DND-41 (cell line): ENCODE results near the gene PHYHIPL.

Experiments used
- ATAC-seq: fragments of 200-7000 bp; cut with Tn5 transposase; 3 replicates; pipeline ENCODE4 v1.9.1; 2021; ENCODE audit warnings: low read depth; ENCODE audit not compliant: insufficient read depth
- DNase-seq: peaks from one replicate; pipeline ENCODE4 v3.0.0-alpha.2; 2020
- H2AFZ ChIP-seq: 2 replicates; pipeline ENCODE4 v1.6.0; 2012; ENCODE audit warnings: low read depth, low read length
- H3K27ac ChIP-seq: 2 replicates; pipeline ENCODE4 v1.5.1; 2012; ENCODE audit warnings: low read length, inconsistent platforms
- H3K27me3 ChIP-seq: fragments of 200-600 bp; sonication (generic); 2 replicates; pipeline ENCODE4 v1.6.0; 2012; ENCODE audit warnings: low read length, mild to moderate bottlenecking, inconsistent platforms; ENCODE audit not compliant: insufficient read depth, poor library complexity
- H3K36me3 ChIP-seq: 2 replicates; pipeline ENCODE4 v1.5.1; 2012; ENCODE audit warnings: low read length, inconsistent platforms; ENCODE audit not compliant: insufficient read depth
- H3K4me1 ChIP-seq: 2 replicates; pipeline ENCODE4 v1.5.1; 2012; ENCODE audit warnings: mild to moderate bottlenecking, low read length; ENCODE audit not compliant: insufficient read depth
- H3K4me2 ChIP-seq: 2 replicates; pipeline ENCODE4 v1.6.0; 2012; ENCODE audit warnings: mild to moderate bottlenecking, moderate library complexity, low read length, inconsistent platforms; ENCODE audit not compliant: insufficient read depth
- H3K4me3 ChIP-seq, 2 experiments: fragments of 200-600 bp in 1 of 2; shearing (Covaris generic) in 1 of 2; 2 replicates each; pipeline ENCODE4 v1.5.1; 2012 to 2016; ENCODE audit warnings: inconsistent platforms in 2 of 2, low read length in 2 of 2, mild to moderate bottlenecking in 2 of 2, low read depth in 1 of 2, moderate library complexity in 1 of 2
- H3K79me2 ChIP-seq: 2 replicates; pipeline ENCODE4 v1.6.0; 2012; ENCODE audit warnings: low read length, inconsistent platforms; ENCODE audit not compliant: insufficient read depth
- H3K9ac ChIP-seq: 2 replicates; pipeline ENCODE4 v1.6.0; 2012; ENCODE audit warnings: low read depth, mild to moderate bottlenecking, inconsistent platforms, low read length, moderate library complexity
- H3K9me3 ChIP-seq: 2 replicates; pipeline ENCODE4 v1.5.1; 2012; ENCODE audit warnings: low read length, moderate library complexity, mild to moderate bottlenecking, inconsistent platforms; ENCODE audit not compliant: insufficient read depth, severe bottlenecking
- H4K20me1 ChIP-seq: 2 replicates; pipeline ENCODE4 v1.6.0; 2012; ENCODE audit warnings: low read length; ENCODE audit not compliant: insufficient read depth
- CTCF ChIP-seq: IDR thresholded peaks from 2 replicates; pipeline ENCODE4 v1.5.1; 2012; ENCODE audit warnings: borderline replicate concordance, low read length, moderate library complexity, mild to moderate bottlenecking; ENCODE audit not compliant: poor library complexity, severe bottlenecking; ENCODE audit errors: extremely low read depth
- EZH2 ChIP-seq: IDR thresholded peaks from 3 replicates; pipeline ENCODE4 v1.6.1; 2012; ENCODE audit warnings: borderline replicate concordance, low read depth, mild to moderate bottlenecking, moderate library complexity, low read length, inconsistent platforms; ENCODE audit not compliant: severe bottlenecking

PHYHIPL gene

GRCh38 chr10:59271160-59271559 is 94.7 kb downstream of the PHYHIPL start:
- Histone ChIP-seq H3K9ac (no peak overlapping the region), H3K36me3 (no peaks in the 10 kb centered on the region), H3K9me3 (no peaks in the 10 kb centered on the region), H3K27me3 (no peaks in the 10 kb centered on the region), H3K27ac (no peak overlapping the region), H3K4me3 (no peak overlapping the region), H3K4me2 (no peak overlapping the region), H3K79me2 (no peaks in the 10 kb centered on the region), H4K20me1 (no peaks in the 10 kb centered on the region), H3K4me1 (no peaks in the 10 kb centered on the region), H2AFZ (no peak overlapping the region)
- no peak for DNase-seq
- TF ChIP-seq CTCF, result no peak
- no peak for TF ChIP-seq EZH2
- no peak for ATAC-seq

- Histone ChIP-seq H3K9me3 (no peaks in the 10 kb centered on the region), H3K4me2 (no peak overlapping the region), H3K79me2 (no peaks in the 10 kb centered on the region), H3K4me3 (no peak overlapping the region), H2AFZ (no peak overlapping the region), H3K9ac (no peak overlapping the region), H3K27me3 (no peaks in the 10 kb centered on the region), H3K27ac (no peak overlapping the region), H3K4me1 (no peaks in the 10 kb centered on the region), H4K20me1 (no peaks in the 10 kb centered on the region), H3K36me3 (no peaks in the 10 kb centered on the region)
- ATAC-seq, result no peak
- no peak for TF ChIP-seq CTCF
- no peak for TF ChIP-seq EZH2
- no peak for DNase-seq
These were observed 95.6 kb downstream of the PHYHIPL start for GRCh38 chr10:59272061-59272460.

- H3K9ac ChIP-seq, result no peak overlapping the region
- no peaks in the 10 kb centered on the region for H3K27me3 ChIP-seq
- no peak for TF ChIP-seq EZH2
- TF ChIP-seq CTCF, result no peak
- H2AFZ ChIP-seq, result no peak overlapping the region
- H3K9me3 ChIP-seq, result no peaks in the 10 kb centered on the region
- H3K27ac ChIP-seq, result no peak overlapping the region
- DNase-seq (no peak), ATAC-seq (no peak)
- no peak overlapping the region for H3K4me2 ChIP-seq
- H3K4me3 ChIP-seq, result no peak overlapping the region
- no peaks in the 10 kb centered on the region for H3K4me1 ChIP-seq
- no peaks in the 10 kb centered on the region for H3K36me3 ChIP-seq
- H4K20me1 ChIP-seq, result no peaks in the 10 kb centered on the region
- H3K79me2 ChIP-seq, result no peaks in the 10 kb centered on the region
These were observed 97.0 kb downstream of the PHYHIPL start for GRCh38 chr10:59273445-59273844.

- Histone ChIP-seq H4K20me1 (no peaks in the 10 kb centered on the region), H3K79me2 (no peaks in the 10 kb centered on the region), H3K4me2 (no peak overlapping the region), H2AFZ (no peak overlapping the region), H3K9me3 (no peaks in the 10 kb centered on the region), H3K27me3 (no peaks in the 10 kb centered on the region), H3K4me3 (no peak overlapping the region), H3K4me1 (no peaks in the 10 kb centered on the region), H3K36me3 (no peaks in the 10 kb centered on the region), H3K27ac (no peak overlapping the region), H3K9ac (no peak overlapping the region)
- ATAC-seq, result no peak
- DNase-seq, result no peak
- no peak for TF ChIP-seq CTCF
- TF ChIP-seq EZH2, result no peak
These were observed 99.7 kb downstream of the PHYHIPL start for GRCh38 chr10:59276133-59276532.
